Neural cell (in vitro differentiated cells): ENCODE measurements around the gene DAG1.

Experiments
- EZH2 ChIP-seq: fragments of 200-600, 300-800 bp; shearing (Covaris generic), sonication (generic); IDR thresholded peaks from 2 replicates; pipeline ENCODE4 v1.6.1; 2014; ENCODE audit warnings: antibody characterized with exemption, low read length, borderline replicate concordance, mild to moderate bottlenecking; ENCODE audit not compliant: insufficient read depth, poor library complexity, severe bottlenecking
- MXI1 ChIP-seq: fragments of 450-650 bp; conservative IDR thresholded peaks from 2 replicates; pipeline ENCODE4 v1.6.1; 2014; ENCODE audit warnings: antibody characterized with exemption, mild to moderate bottlenecking; ENCODE audit not compliant: poor library complexity, severe bottlenecking
- SMC3 ChIP-seq: fragments of 450-650 bp; conservative IDR thresholded peaks from 2 replicates; pipeline ENCODE4 v1.6.1; 2014; ENCODE audit warnings: antibody characterized with exemption, mild to moderate bottlenecking, moderate library complexity; ENCODE audit not compliant: poor library complexity
- TAF1 ChIP-seq: IDR thresholded peaks from 2 replicates; pipeline ENCODE4 v1.6.1; 2012; ENCODE audit warnings: low read depth
- TF ChIP-seq, protein P1 (sequence below): IDR thresholded peaks from 2 replicates; pipeline ENCODE4 v1.6.1; 2012; ENCODE audit warnings: borderline replicate concordance
- TF ChIP-seq, protein P2 (sequence below): fragments of 450-650 bp; IDR thresholded peaks from 2 replicates; pipeline ENCODE4 v1.5.1; 2014; ENCODE audit warnings: antibody characterized with exemption, mild to moderate bottlenecking, moderate library complexity; ENCODE audit not compliant: poor library complexity, severe bottlenecking

DNA sequence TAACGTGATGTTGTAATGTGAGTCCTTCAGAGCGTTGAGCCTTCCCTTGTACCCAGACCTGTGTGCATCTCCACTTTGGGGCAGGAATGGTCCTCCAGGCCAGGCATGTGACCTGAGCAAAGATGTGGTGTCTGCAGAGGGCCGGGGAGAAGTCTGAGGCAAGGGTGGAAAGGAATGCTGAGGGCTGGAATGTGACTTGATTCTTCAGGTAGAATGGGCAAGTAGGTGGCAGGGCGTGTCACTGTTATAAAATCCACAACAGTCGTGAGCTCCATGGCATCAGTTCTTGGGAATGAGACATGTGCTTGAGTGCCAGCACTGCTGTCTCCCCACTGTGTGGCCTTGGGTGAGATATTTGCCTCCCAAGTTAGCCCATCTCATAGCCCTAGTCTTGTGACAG is 60.2 kb downstream of the DAG1 start:
- TF ChIP-seq EZH2, result no peak
- TF ChIP-seq, protein P1, sequence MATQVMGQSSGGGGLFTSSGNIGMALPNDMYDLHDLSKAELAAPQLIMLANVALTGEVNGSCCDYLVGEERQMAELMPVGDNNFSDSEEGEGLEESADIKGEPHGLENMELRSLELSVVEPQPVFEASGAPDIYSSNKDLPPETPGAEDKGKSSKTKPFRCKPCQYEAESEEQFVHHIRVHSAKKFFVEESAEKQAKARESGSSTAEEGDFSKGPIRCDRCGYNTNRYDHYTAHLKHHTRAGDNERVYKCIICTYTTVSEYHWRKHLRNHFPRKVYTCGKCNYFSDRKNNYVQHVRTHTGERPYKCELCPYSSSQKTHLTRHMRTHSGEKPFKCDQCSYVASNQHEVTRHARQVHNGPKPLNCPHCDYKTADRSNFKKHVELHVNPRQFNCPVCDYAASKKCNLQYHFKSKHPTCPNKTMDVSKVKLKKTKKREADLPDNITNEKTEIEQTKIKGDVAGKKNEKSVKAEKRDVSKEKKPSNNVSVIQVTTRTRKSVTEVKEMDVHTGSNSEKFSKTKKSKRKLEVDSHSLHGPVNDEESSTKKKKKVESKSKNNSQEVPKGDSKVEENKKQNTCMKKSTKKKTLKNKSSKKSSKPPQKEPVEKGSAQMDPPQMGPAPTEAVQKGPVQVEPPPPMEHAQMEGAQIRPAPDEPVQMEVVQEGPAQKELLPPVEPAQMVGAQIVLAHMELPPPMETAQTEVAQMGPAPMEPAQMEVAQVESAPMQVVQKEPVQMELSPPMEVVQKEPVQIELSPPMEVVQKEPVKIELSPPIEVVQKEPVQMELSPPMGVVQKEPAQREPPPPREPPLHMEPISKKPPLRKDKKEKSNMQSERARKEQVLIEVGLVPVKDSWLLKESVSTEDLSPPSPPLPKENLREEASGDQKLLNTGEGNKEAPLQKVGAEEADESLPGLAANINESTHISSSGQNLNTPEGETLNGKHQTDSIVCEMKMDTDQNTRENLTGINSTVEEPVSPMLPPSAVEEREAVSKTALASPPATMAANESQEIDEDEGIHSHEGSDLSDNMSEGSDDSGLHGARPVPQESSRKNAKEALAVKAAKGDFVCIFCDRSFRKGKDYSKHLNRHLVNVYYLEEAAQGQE, result no peak
- no peak for TF ChIP-seq TAF1
- TF ChIP-seq, protein P2, sequence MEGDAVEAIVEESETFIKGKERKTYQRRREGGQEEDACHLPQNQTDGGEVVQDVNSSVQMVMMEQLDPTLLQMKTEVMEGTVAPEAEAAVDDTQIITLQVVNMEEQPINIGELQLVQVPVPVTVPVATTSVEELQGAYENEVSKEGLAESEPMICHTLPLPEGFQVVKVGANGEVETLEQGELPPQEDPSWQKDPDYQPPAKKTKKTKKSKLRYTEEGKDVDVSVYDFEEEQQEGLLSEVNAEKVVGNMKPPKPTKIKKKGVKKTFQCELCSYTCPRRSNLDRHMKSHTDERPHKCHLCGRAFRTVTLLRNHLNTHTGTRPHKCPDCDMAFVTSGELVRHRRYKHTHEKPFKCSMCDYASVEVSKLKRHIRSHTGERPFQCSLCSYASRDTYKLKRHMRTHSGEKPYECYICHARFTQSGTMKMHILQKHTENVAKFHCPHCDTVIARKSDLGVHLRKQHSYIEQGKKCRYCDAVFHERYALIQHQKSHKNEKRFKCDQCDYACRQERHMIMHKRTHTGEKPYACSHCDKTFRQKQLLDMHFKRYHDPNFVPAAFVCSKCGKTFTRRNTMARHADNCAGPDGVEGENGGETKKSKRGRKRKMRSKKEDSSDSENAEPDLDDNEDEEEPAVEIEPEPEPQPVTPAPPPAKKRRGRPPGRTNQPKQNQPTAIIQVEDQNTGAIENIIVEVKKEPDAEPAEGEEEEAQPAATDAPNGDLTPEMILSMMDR, result no peak
- TF ChIP-seq SMC3, result no peak
- TF ChIP-seq MXI1, result no peak
